ENCODE measurements around the gene CCDC34. TPM values are rescaled to one million over a fixed set of nuclear protein-coding genes. Genes with fewer than 3 reads are reported as not detected.

Gene CCDC34
- total RNA-seq, 1 donor from 2014 or later: 3.5 TPM

GRCh38 chr11:27356624-27357222 is 6.3 kb downstream of the CCDC34 start:
- no peak for TF ChIP-seq CTCF (IDR thresholded peaks at IDR 0.05; ENCODE audit: partially characterized antibody, unreplicated experiment)
- no peak overlapping the region for H3K27ac Mint-ChIP-seq (ENCODE audit: unreplicated experiment)
- H3K9me3 Mint-ChIP-seq (ENCODE audit: unreplicated experiment): peaks cover 2% of the 10 kb centered on the region
- no peak overlapping the region for H3K4me3 Mint-ChIP-seq (ENCODE audit: unreplicated experiment)
- no peak for DNase-seq
- no peaks in the 10 kb centered on the region for H3K4me1 Mint-ChIP-seq (ENCODE audit: low read depth, unreplicated experiment)
- no peaks in the 10 kb centered on the region for H3K36me3 Mint-ChIP-seq (ENCODE audit: unreplicated experiment)
- H3K27me3 Mint-ChIP-seq (ENCODE audit: unreplicated experiment): no peaks in the 10 kb centered on the region

GRCh38 chr11:27355575-27356104 is 7.4 kb downstream of the CCDC34 start:
- H3K4me3 Mint-ChIP-seq (ENCODE audit: unreplicated experiment): no peak overlapping the region
- TF ChIP-seq CTCF (IDR thresholded peaks at IDR 0.05; ENCODE audit: partially characterized antibody, unreplicated experiment): no peak
- no peak for DNase-seq
- no peaks in the 10 kb centered on the region for H3K27me3 Mint-ChIP-seq (ENCODE audit: unreplicated experiment)
- peaks cover 2% of the 10 kb centered on the region for H3K9me3 Mint-ChIP-seq (ENCODE audit: unreplicated experiment)
- no peak overlapping the region for H3K27ac Mint-ChIP-seq (ENCODE audit: unreplicated experiment)
- no peaks in the 10 kb centered on the region for H3K4me1 Mint-ChIP-seq (ENCODE audit: low read depth, unreplicated experiment)
- H3K36me3 Mint-ChIP-seq (ENCODE audit: unreplicated experiment): no peaks in the 10 kb centered on the region

- peaks cover 4% of the 10 kb centered on the region for H3K4me1 Mint-ChIP-seq (ENCODE audit: low read depth, unreplicated experiment)
- no peak overlapping the region for H3K27ac Mint-ChIP-seq (ENCODE audit: unreplicated experiment)
- no peak for TF ChIP-seq CTCF (IDR thresholded peaks at IDR 0.05; ENCODE audit: partially characterized antibody, unreplicated experiment)
- no peaks in the 10 kb centered on the region for H3K36me3 Mint-ChIP-seq (ENCODE audit: unreplicated experiment)
- H3K4me3 Mint-ChIP-seq (ENCODE audit: unreplicated experiment): no peak overlapping the region
- peaks cover 2% of the 10 kb centered on the region for H3K9me3 Mint-ChIP-seq (ENCODE audit: unreplicated experiment)
- DNase-seq: no peak
- H3K27me3 Mint-ChIP-seq (ENCODE audit: unreplicated experiment): no peaks in the 10 kb centered on the region
Measured at GRCh38 chr11:27354359-27354965, 8.6 kb downstream of the CCDC34 start.

GRCh38 chr11:27353593-27354358 is 9.2 kb downstream of the CCDC34 start:
- DNase-seq: no peak
- no peak for TF ChIP-seq CTCF (IDR thresholded peaks at IDR 0.05; ENCODE audit: partially characterized antibody, unreplicated experiment)
- no peak overlapping the region for H3K4me3 Mint-ChIP-seq (ENCODE audit: unreplicated experiment)
- H3K36me3 Mint-ChIP-seq (ENCODE audit: unreplicated experiment): no peaks in the 10 kb centered on the region
- no peaks in the 10 kb centered on the region for H3K27me3 Mint-ChIP-seq (ENCODE audit: unreplicated experiment)
- H3K9me3 Mint-ChIP-seq (ENCODE audit: unreplicated experiment): peaks cover 2% of the 10 kb centered on the region
- no peak overlapping the region for H3K27ac Mint-ChIP-seq (ENCODE audit: unreplicated experiment)
- peaks cover 4% of the 10 kb centered on the region for H3K4me1 Mint-ChIP-seq (ENCODE audit: low read depth, unreplicated experiment)
